GM12864 (cell line): Measurements from ENCODE around the gene NIPAL3.

Experiments used
- DNase-seq: peaks from one replicate; pipeline ENCODE4 v3.0.0-alpha.2; 2011; ENCODE audit warnings: low read depth
- H3K4me3 ChIP-seq: 2 replicates; pipeline ENCODE4 v1.5.1; 2011; ENCODE audit warnings: mild to moderate bottlenecking, low read depth, low read length, control low read depth
- TF ChIP-seq, protein P1 (sequence below): IDR thresholded peaks from 2 replicates; pipeline ENCODE4 v1.5.1; 2011; ENCODE audit warnings: low read depth, mild to moderate bottlenecking, moderate library complexity, low read length, control low read depth, inconsistent platforms; ENCODE audit errors: missing control alignments

The NIPAL3 gene

DNA sequence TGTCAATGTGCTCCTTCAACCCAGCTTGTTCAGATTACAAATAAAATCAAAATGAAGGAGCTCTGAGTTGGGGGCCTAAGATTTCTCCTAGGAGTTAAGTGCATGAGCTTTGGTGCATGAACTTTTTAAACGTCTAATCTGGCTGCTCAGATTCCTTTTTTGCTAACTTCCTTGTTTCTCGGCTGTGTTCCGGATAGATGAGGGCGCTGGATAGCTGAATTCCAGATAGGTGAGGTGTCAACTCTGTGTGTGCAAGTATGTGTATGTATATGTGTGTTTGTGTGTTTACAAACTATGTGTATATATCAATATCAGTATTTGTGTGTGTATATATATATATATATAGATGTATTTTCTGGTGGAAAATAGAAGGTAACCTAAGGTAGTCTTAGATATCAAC is 49.5 kb downstream of the NIPAL3 start:
- no peak overlapping the region for H3K4me3 ChIP-seq
- no peak for DNase-seq

DNA sequence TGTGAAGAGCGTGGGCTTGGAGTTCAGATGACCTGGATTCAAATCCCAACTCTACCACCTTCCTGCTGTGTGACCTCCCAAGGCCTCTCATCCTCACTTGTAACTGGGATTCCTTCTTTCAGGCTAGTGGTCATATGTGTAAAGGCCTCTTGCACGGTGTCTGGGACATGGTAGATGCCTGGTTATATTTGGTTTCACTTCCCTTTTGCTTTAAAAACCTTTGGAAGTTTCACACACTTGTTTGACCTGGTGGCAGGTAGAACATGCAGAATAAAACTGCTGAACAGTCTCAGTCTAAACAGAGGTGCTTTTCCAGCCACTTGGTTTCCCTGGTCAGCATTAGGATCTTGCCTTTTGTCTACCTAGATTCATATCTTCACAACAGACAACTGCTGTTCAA is 50.0 kb downstream of the NIPAL3 start:
- no peak for DNase-seq
- H3K4me3 ChIP-seq, result no peak overlapping the region
- TF ChIP-seq, protein P1, sequence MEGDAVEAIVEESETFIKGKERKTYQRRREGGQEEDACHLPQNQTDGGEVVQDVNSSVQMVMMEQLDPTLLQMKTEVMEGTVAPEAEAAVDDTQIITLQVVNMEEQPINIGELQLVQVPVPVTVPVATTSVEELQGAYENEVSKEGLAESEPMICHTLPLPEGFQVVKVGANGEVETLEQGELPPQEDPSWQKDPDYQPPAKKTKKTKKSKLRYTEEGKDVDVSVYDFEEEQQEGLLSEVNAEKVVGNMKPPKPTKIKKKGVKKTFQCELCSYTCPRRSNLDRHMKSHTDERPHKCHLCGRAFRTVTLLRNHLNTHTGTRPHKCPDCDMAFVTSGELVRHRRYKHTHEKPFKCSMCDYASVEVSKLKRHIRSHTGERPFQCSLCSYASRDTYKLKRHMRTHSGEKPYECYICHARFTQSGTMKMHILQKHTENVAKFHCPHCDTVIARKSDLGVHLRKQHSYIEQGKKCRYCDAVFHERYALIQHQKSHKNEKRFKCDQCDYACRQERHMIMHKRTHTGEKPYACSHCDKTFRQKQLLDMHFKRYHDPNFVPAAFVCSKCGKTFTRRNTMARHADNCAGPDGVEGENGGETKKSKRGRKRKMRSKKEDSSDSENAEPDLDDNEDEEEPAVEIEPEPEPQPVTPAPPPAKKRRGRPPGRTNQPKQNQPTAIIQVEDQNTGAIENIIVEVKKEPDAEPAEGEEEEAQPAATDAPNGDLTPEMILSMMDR, result no peak

More for the DNA sequence above, 49.5 kb downstream of the NIPAL3 start:
- TF ChIP-seq, protein P1, result no peak

DNA sequence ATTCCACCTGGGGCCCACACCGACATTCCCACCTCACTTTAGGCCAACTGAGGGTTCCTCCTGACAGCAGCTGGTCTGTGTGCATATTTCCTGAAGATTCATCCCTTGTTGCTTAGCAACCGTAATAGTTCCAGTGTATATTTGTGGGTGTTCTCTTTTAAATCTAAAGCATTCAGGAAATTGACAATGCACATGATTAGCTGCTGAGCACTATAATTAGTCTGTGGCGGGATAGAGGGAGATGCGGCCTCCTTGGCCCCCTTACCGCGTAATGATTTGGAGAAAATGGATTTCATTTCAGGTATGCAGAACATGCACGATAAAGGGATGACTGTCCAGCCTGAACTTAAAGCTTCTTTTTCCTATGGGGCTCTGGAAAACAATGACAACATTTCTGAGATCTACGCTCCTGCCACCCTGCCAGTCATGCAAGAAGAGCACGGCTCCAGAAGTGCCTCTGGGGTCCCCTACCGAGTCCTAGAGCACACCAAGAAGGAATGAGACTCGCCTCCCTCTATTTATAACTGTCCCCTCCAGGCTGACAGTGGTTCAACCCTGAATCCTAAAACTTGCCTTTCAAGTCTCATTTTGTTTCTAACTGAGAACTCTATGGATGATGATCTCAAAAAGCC is 53.2 kb downstream of the NIPAL3 start:
- no peak overlapping the region for H3K4me3 ChIP-seq
- no peak for DNase-seq
- TF ChIP-seq, protein P1, result no peak

DNA sequence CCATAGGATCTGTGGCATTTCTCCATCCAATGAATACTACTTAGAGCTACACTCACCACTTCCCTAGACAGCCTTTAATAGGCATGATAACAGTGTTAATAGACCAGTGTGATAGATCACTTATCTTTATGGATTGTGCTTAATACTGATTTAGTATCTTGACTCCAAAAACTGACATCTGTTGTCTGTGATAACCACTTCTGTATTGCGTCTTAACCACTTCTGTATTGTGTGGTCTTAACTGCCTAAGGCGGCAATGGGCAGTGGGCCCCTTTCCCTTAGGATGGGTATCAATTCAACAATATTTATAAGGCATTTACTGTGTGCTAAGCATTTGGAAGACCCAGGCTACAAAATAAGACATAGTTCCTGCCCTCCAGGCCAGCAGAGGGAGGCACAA is 55.0 kb downstream of the NIPAL3 start:
- H3K4me3 ChIP-seq, result no peak overlapping the region
- no peak for DNase-seq
- TF ChIP-seq, protein P1, result no peak

DNA sequence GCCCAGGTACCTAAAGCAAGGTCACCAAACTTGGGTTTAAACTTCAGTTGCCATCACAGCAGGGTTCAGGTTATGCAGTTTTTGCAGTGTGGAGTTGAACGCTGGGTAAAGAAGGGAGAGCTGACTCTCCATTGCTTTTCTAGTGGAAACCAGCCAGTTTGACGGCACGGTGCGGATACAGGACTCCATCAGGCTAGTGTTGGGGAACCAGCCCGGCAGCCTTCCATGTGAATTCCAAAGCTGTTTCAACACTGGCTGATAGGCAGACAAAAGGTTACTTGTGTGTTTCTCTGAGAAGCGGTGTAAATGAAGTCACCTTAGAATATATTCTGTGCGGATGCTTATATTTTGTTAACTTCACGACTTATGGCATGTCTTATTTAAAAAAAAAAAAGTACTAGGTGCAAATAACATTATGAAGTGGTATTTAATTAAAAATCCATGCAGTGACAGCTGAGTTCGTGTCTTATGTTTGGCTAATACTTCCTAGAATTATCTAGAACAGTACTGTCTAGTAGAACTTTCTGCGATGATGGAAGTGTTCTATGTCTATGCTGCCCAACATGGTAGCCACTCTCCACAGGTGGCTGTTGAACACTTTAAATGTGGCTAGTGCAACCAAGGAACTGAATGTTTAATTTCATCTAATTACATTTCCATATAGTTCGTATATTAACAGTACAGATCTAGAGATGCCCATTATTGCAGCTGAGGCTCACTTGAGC is 57.1 kb downstream of the NIPAL3 start:
- DNase-seq, result no peak
- no peak overlapping the region for H3K4me3 ChIP-seq
- TF ChIP-seq, protein P1, result no peak

DNA sequence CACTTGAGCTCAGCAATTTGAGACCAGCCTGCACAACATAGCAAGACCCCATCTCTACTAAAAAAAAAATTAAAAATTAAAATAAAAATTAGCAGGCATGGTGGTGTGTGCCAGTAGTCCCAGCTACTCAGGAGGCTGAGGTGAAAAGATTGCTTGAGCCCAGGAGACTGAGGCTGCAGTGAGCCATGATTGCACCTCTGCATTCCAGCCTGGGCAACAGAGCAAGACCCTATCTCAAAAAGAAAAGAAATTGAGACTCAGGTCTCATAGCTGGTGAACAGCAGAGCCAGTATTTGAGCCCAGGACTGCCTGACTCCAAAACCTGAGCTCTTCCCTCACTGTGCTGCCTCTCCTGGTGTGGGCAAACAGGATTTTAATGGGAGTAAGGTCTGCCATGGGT is 58.6 kb downstream of the NIPAL3 start:
- DNase-seq, result no peak
- TF ChIP-seq, protein P1, result no peak
- H3K4me3 ChIP-seq, result no peak overlapping the region

DNA sequence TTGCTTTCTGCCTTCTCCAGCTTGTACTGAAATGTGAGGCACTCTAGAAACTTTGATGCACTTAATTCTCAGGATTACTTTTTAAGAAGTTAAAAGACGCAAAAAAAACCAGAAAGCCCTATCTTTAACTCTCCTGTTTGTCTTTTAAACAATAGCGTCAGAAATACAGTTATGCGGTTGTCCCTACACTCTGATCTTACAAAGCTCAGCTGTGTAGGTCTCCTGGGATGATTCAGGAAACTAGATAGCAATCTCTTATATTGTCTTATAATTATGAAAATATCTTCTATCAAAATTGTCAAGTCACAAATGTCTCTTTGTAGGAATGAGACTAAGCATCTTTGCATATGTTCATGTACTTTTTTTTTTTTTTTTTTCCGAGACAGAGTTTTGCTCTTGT is 60.1 kb downstream of the NIPAL3 start:
- no peak overlapping the region for H3K4me3 ChIP-seq
- TF ChIP-seq, protein P1, result no peak
- DNase-seq, result no peak
